ENCODE results near the gene TRABD2A.

GRCh38 chr2:84902526-84902925 lies 21.6 kb upstream of the TRABD2A start:
- TF ChIP-seq CEBPB (tag; IDR thresholded peaks at IDR 0.05) (no peak), NR3C1 (CRISPR knock-in tag; IDR thresholded peaks at IDR 0.05) (no peak), SNAPC5 (CRISPR knock-in tag; IDR thresholded peaks at IDR 0.05) (no peak), ZNF121 (CRISPR knock-in tag; conservative IDR thresholded peaks at IDR 0.05) (no peak), PHB (CRISPR knock-in tag; IDR thresholded peaks at IDR 0.05) (no peak), ZNF384 (IDR thresholded peaks at IDR 0.05; ENCODE audit: low read depth, low read length) (no peak), EWSR1 (IDR thresholded peaks at IDR 0.05; ENCODE audit: borderline replicate concordance, low read depth, partially characterized antibody) (no peak), ELF2 (CRISPR knock-in tag; IDR thresholded peaks at IDR 0.05) (no peak), RAD21 (CRISPR knock-in tag; conservative IDR thresholded peaks at IDR 0.05 in 1 of 2, IDR thresholded peaks at IDR 0.05 in 1 of 2) (no peak), POLR2AphosphoS5 (IDR thresholded peaks at IDR 0.05; ENCODE audit: control insufficient read depth, insufficient read depth, low read depth, low read length) (no peak), HNRNPL (IDR thresholded peaks at IDR 0.05; ENCODE audit: low read depth, low read length) (no peak), TCF7L2 (IDR thresholded peaks at IDR 0.05; ENCODE audit: low read depth, low read length) (no peak)
- TF ChIP-seq, protein P1, sequence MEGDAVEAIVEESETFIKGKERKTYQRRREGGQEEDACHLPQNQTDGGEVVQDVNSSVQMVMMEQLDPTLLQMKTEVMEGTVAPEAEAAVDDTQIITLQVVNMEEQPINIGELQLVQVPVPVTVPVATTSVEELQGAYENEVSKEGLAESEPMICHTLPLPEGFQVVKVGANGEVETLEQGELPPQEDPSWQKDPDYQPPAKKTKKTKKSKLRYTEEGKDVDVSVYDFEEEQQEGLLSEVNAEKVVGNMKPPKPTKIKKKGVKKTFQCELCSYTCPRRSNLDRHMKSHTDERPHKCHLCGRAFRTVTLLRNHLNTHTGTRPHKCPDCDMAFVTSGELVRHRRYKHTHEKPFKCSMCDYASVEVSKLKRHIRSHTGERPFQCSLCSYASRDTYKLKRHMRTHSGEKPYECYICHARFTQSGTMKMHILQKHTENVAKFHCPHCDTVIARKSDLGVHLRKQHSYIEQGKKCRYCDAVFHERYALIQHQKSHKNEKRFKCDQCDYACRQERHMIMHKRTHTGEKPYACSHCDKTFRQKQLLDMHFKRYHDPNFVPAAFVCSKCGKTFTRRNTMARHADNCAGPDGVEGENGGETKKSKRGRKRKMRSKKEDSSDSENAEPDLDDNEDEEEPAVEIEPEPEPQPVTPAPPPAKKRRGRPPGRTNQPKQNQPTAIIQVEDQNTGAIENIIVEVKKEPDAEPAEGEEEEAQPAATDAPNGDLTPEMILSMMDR (IDR thresholded peaks at IDR 0.05 in 2 of 3, conservative IDR thresholded peaks at IDR 0.05 in 1 of 3; ENCODE audit: insufficient read depth in 2 of 3, low read depth in 1 of 3, low read length in 3 of 3) = no peak
- TF ChIP-seq, protein P2, sequence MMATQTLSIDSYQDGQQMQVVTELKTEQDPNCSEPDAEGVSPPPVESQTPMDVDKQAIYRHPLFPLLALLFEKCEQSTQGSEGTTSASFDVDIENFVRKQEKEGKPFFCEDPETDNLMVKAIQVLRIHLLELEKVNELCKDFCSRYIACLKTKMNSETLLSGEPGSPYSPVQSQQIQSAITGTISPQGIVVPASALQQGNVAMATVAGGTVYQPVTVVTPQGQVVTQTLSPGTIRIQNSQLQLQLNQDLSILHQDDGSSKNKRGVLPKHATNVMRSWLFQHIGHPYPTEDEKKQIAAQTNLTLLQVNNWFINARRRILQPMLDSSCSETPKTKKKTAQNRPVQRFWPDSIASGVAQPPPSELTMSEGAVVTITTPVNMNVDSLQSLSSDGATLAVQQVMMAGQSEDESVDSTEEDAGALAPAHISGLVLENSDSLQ (IDR thresholded peaks at IDR 0.05) = no peak
